B cell (primary cell): ENCODE results near the gene TTC19. TPM values are rescaled to one million over a fixed set of nuclear protein-coding genes. Genes with fewer than 3 reads are reported as not detected.

Experiments
- ATAC-seq: fragments of 200-7000 bp; cut with Tn5 transposase; one replicate; pipeline ENCODE4 v1.10.0; 2021; ENCODE audit warnings: low read depth, mild to moderate bottlenecking, moderate number of reproducible peaks, moderate library complexity
- CTCF ChIA-PET: fragments of 350-600 bp; sonication (Branson Sonifier 250); formaldehyde crosslinking; loops from one replicate; lab custom pipeline; 2021; ENCODE audit warnings: antibody characterized with exemption, inconsistent platforms; lab: Charles Lee
- POLR2A ChIA-PET: fragments of 350-600 bp; sonication (Branson Sonifier 250); formaldehyde crosslinking; loops from one replicate; lab custom pipeline; 2021; ENCODE audit warnings: antibody characterized with exemption; lab: Charles Lee
- DNase-seq: peaks from one replicate; pipeline ENCODE4 v3.0.0; 2013
- H2AFZ ChIP-seq: 2 replicates; pipeline ENCODE4 v1.6.1; 2012; ENCODE audit warnings: mild to moderate bottlenecking, low read depth, low read length; ENCODE audit not compliant: insufficient read depth, poor library complexity, severe bottlenecking
- H3K27ac ChIP-seq, 2 donors: 1 replicate in 1 of 2; 2 replicates in 1 of 2; pipeline ENCODE4 v1.5.1; 2012 to 2013; ENCODE audit warnings: low read length in 2 of 2, mild to moderate bottlenecking in 2 of 2, moderate library complexity in 1 of 2
- H3K27me3 ChIP-seq, 4 experiments: fragments of 200-600 bp in 1 of 4; sonication (generic) in 1 of 4; replicated peaks in 1 of 4; 1 replicate in 2 of 4; 2 replicates in 2 of 4; pipeline versions ENCODE4 v1.6.1 to v1.7.0; 2013 to 2016; ENCODE audit warnings: low read length in 3 of 4, mild to moderate bottlenecking in 2 of 4, mixed read lengths in 1 of 4, moderate library complexity in 1 of 4; ENCODE audit not compliant: insufficient read depth in 4 of 4, control insufficient read depth in 3 of 4; ENCODE audit errors: control extremely low read depth in 1 of 4
- H3K36me3 ChIP-seq, 2 experiments: replicated peaks in 1 of 2; 1 replicate in 1 of 2; 2 replicates in 1 of 2; pipeline versions ENCODE4 v1.6.1 to v1.7.1; 2013; ENCODE audit warnings: low read length in 1 of 2; ENCODE audit not compliant: insufficient read depth in 2 of 2, control insufficient read depth in 1 of 2; ENCODE audit errors: control extremely low read depth in 1 of 2, extremely low read depth in 1 of 2
- H3K4me1 ChIP-seq, 2 donors: fragments of 200-600 bp in 1 of 2; sonication (generic) in 1 of 2; 1 replicate in 1 of 2; 2 replicates in 1 of 2; pipeline versions ENCODE4 v1.5.1 to v1.6.1; 2013 to 2017; ENCODE audit warnings: low read length in 2 of 2; ENCODE audit not compliant: control insufficient read depth in 2 of 2, insufficient read depth in 2 of 2
- H3K4me2 ChIP-seq: replicated peaks from 2 replicates; pipeline ENCODE3; 2012; ENCODE audit warnings: mild to moderate bottlenecking, low read depth, low read length; ENCODE audit not compliant: poor library complexity, severe bottlenecking
- H3K4me3 ChIP-seq, 5 experiments: fragments of 200-600 bp in 1 of 5; sonication (generic) in 1 of 5; 1 replicate in 3 of 5; 2 replicates in 2 of 5; pipeline versions ENCODE4 v1.5.1 to v1.7.0; 2011 to 2016; ENCODE audit warnings: low read length in 4 of 5, mild to moderate bottlenecking in 4 of 5, low read depth in 2 of 5, control low read depth in 1 of 5, moderate library complexity in 1 of 5; ENCODE audit not compliant: insufficient read depth in 1 of 5; ENCODE audit errors: control extremely low read depth in 1 of 5, extremely low read depth in 1 of 5
- H3K79me2 ChIP-seq: fragments of 200-600 bp; sonication (generic); one replicate; pipeline ENCODE4 v1.6.0; 2016; ENCODE audit warnings: low read length; ENCODE audit not compliant: control insufficient read depth, insufficient read depth
- H3K9ac ChIP-seq: fragments of 200-600 bp; sonication (generic); 2 replicates; pipeline ENCODE4 v1.6.1; 2017; ENCODE audit warnings: mild to moderate bottlenecking, low read length, moderate library complexity
- H3K9me3 ChIP-seq, 3 donors: one replicate each; pipeline versions ENCODE4 v1.6.1 to v1.7.1; 2013; ENCODE audit warnings: low read length in 2 of 3; ENCODE audit not compliant: control insufficient read depth in 2 of 3, insufficient read depth in 1 of 3; ENCODE audit errors: control extremely low read depth in 1 of 3
- H4K20me1 ChIP-seq: 2 replicates; pipeline ENCODE4 v1.6.0; 2012; ENCODE audit warnings: mild to moderate bottlenecking, low read length; ENCODE audit not compliant: insufficient read depth, control insufficient read depth, poor library complexity, severe bottlenecking
- H3K27ac Mint-ChIP-seq: one replicate; pipeline ENCODE4 v1.8.0; 2021; ENCODE audit warnings: mixed read lengths
- H3K27me3 Mint-ChIP-seq: one replicate; pipeline ENCODE4 v1.8.0; 2021; ENCODE audit warnings: mixed read lengths
- H3K4me1 Mint-ChIP-seq: one replicate; pipeline ENCODE4 v1.8.0; 2021; ENCODE audit warnings: mixed read lengths
- H3K4me3 Mint-ChIP-seq: one replicate; pipeline ENCODE4 v1.8.0; 2021; ENCODE audit warnings: mixed read lengths
- H3K9me3 Mint-ChIP-seq: one replicate; pipeline ENCODE4 v1.8.0; 2022; ENCODE audit warnings: mixed read lengths; ENCODE audit not compliant: insufficient read depth
- CTCF ChIP-seq: fragments of 200-600 bp; IDR thresholded peaks from one replicate; pipeline ENCODE4 v1.8.0; 2022; ENCODE audit warnings: antibody characterized with exemption, mild to moderate bottlenecking
- EZH2 ChIP-seq: IDR thresholded peaks from 2 replicates; pipeline ENCODE4 v1.6.1; 2012; ENCODE audit warnings: borderline replicate concordance, low read depth, mild to moderate bottlenecking, moderate library complexity, low read length; ENCODE audit not compliant: insufficient read depth, poor library complexity, severe bottlenecking
- WGBS: methylation state at CpG from one replicate; pipeline ENCODE4 v1.1.5; 2013; ENCODE audit warnings: missing lambda C conversion rate; ENCODE audit not compliant: insufficient coverage; 5-methylcytosine and 5-hydroxymethylcytosine counted together
- intact Hi-C: fragments of 100-400 bp; cut with micrococcal nuclease; formaldehyde crosslinking; loops from one replicate; pipeline ENCODE4 v1.10.0; 2022
- polyA plus RNA-seq: library from polyadenylated mRNA; depleted of rRNA; stranded (reverse); fragments of >200 nt; gene quantifications from 2 replicates; pipeline ENCODE4 v1.2.3, GENCODE V29; 2012
- total RNA-seq, 2 donors: library from RNA; stranded (reverse); fragments of 120-200 nt in 1 of 2; gene quantifications; 1 replicate in 1 of 2; 2 replicates in 1 of 2; pipeline versions ENCODE4 v1.2.3 to v1.2.4, GENCODE V29; 2013 to 2022

Gene TTC19
- total and polyA plus RNA-seq, 2 donors (not counting 1 experiment from before 2014, with no cell fraction given): 8.2 to 38.5 TPM

- peaks cover 35 to 61% of the 10 kb centered on the region in 2 experiments for H3K36me3 ChIP-seq
- Mint-ChIP-seq H3K4me3 (no peak overlapping the region), H3K27me3 (no peaks in the 10 kb centered on the region), H3K27ac (no peak overlapping the region), H3K9me3 (no peaks in the 10 kb centered on the region), H3K4me1 (peaks cover 26% of the 10 kb centered on the region)
- POLR2A ChIA-PET: no interaction called here
- no peak overlapping the region for H3K27ac ChIP-seq
- no peak overlapping the region for H2AFZ ChIP-seq
- H3K9ac ChIP-seq: no peak overlapping the region
- DNase-seq (no peak), ATAC-seq (no peak)
- H3K79me2 ChIP-seq: peaks cover 19% of the 10 kb centered on the region
- H3K4me3 ChIP-seq: no peak overlapping the region
- no peak for TF ChIP-seq EZH2
- no peak for TF ChIP-seq CTCF
- peaks cover 20% of the 10 kb centered on the region for H4K20me1 ChIP-seq
- no peak overlapping the region for H3K4me2 ChIP-seq
- CTCF ChIA-PET: no interaction called here
- H3K9me3 ChIP-seq: no peaks in the 10 kb centered on the region
- intact Hi-C loops: no loop called here
- no peaks in the 10 kb centered on the region for H3K27me3 ChIP-seq
- peaks cover 16 to 19% of the 10 kb centered on the region in 2 donors for H3K4me1 ChIP-seq
- no CpG with 5 or more reads among the region's 1 CpG for WGBS
Observed at GRCh38 chr17:16003841-16004240, 4.2 kb downstream of the TTC19 start.

- intact Hi-C loops: no loop called here
- WGBS: 88% methylated on average over 1 of the region's 1 CpG
- POLR2A ChIA-PET: no interaction called here
Observed at GRCh38 chr17:16005636-16006035, 6.0 kb downstream of the TTC19 start.

More at GRCh38 chr17:16005636-16006035, 6.0 kb downstream of the TTC19 start:
- no peak for DNase-seq
- no peaks in the 10 kb centered on the region for H3K9me3 Mint-ChIP-seq
- H3K27me3 Mint-ChIP-seq: no peaks in the 10 kb centered on the region
- no peak overlapping the region for H3K27ac ChIP-seq
- no peaks in the 10 kb centered on the region for H3K9me3 ChIP-seq
- H3K36me3 ChIP-seq: peaks cover 35 to 70% of the 10 kb centered on the region in 2 experiments
- ATAC-seq: no peak
- peaks cover 15% of the 10 kb centered on the region for H3K4me1 Mint-ChIP-seq
- TF ChIP-seq CTCF (no peak), EZH2 (no peak)
- no peak overlapping the region for H3K27ac Mint-ChIP-seq
- no peak overlapping the region for H2AFZ ChIP-seq
- H3K4me1 ChIP-seq: peaks cover 10 to 11% of the 10 kb centered on the region in 2 donors
- CTCF ChIA-PET: no interaction called here
- H3K9ac ChIP-seq: no peak overlapping the region
- peaks cover 13% of the 10 kb centered on the region for H3K79me2 ChIP-seq
- H3K4me3 Mint-ChIP-seq: no peak overlapping the region
- peaks cover 13% of the 10 kb centered on the region for H4K20me1 ChIP-seq
- H3K4me2 ChIP-seq: no peak overlapping the region
- H3K27me3 ChIP-seq: no peaks in the 10 kb centered on the region
- no peak overlapping the region for H3K4me3 ChIP-seq
